Measurements from ENCODE around the gene NPW.

Gene NPW

GRCh38 chr16:2003827-2004641, 15.6 kb upstream of the NPW start:
- H3K4me3 ChIP-seq (ENCODE audit: low read depth, low read length), result 0 out of 2 replicates have a peak overlapping the region, but pooled peaks have one; percentile 8
- TF ChIP-seq CTCF (IDR thresholded peaks at IDR 0.05; ENCODE audit: low read depth, low read length), result peak; percentile 97

- no peak for TF ChIP-seq CTCF (IDR thresholded peaks at IDR 0.05; ENCODE audit: low read depth, low read length)
- H3K4me3 ChIP-seq (ENCODE audit: low read depth, low read length), result no peak overlapping the region
Observed at GRCh38 chr16:2004795-2005517, 14.6 kb upstream of the NPW start.

- H3K4me3 ChIP-seq (ENCODE audit: low read depth, low read length), result no peak overlapping the region
- no peak for TF ChIP-seq CTCF (IDR thresholded peaks at IDR 0.05; ENCODE audit: low read depth, low read length)
Observed at GRCh38 chr16:2005646-2006045, 13.9 kb upstream of the NPW start.

- no peak for TF ChIP-seq CTCF (IDR thresholded peaks at IDR 0.05; ENCODE audit: low read depth, low read length)
- H3K4me3 ChIP-seq (ENCODE audit: low read depth, low read length), result no peak overlapping the region
Observed at GRCh38 chr16:2006317-2006716, 13.3 kb upstream of the NPW start.

GRCh38 chr16:2007081-2007836, 12.3 kb upstream of the NPW start:
- TF ChIP-seq CTCF (IDR thresholded peaks at IDR 0.05; ENCODE audit: low read depth, low read length), result no peak
- H3K4me3 ChIP-seq (ENCODE audit: low read depth, low read length), result peak overlapping the region; percentile 84

GRCh38 chr16:2008009-2008526, 11.5 kb upstream of the NPW start:
- H3K4me3 ChIP-seq (ENCODE audit: low read depth, low read length), result peak overlapping the region; percentile 84
- no peak for TF ChIP-seq CTCF (IDR thresholded peaks at IDR 0.05; ENCODE audit: low read depth, low read length)
